ENCODE data around the gene SNX25.

DNA sequence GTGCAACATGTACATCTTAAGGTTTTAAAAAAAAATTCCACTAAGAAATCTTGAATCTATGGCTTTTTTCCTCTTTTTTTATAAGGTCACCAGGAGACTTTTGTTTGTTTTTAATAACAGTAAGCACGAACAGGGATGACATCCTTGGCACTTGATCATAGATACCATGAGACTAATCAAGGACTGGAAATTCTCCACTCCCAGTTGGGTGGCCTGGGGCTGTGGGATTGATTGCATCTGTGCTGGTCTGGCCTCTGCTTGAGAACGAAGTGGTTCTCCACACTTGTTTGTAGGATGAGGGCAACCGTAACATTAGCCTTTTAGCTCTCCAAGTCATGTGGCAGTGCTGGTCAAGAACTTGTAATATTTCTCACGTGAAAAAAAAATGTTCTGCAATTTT, 35.4 kb downstream of the SNX25 start:
- TF ChIP-seq CTCF (IDR thresholded peaks at IDR 0.05) = no peak
- no peak for TF ChIP-seq POLR2A (IDR thresholded peaks at IDR 0.05)
